Ishikawa (cell line): ENCODE measurements around the gene CIITA.

Experiments
- CEBPB ChIP-seq: IDR thresholded peaks from 2 replicates; pipeline ENCODE4 v1.6.1; 2012
- EGR1 ChIP-seq: IDR thresholded peaks from 2 replicates; pipeline ENCODE4 v1.6.1; 2012
- EP300 ChIP-seq: IDR thresholded peaks from 2 replicates; pipeline ENCODE4 v1.6.1; 2012; ENCODE audit warnings: borderline replicate concordance
- FOXM1 ChIP-seq: IDR thresholded peaks from 2 replicates; pipeline ENCODE4 v1.6.1; 2012; ENCODE audit warnings: low read depth, borderline replicate concordance
- MAX ChIP-seq: IDR thresholded peaks from 2 replicates; pipeline ENCODE4 v1.6.1; 2012
- NFIC ChIP-seq: IDR thresholded peaks from 2 replicates; pipeline ENCODE4 v1.6.1; 2012
- RAD21 ChIP-seq: IDR thresholded peaks from 2 replicates; pipeline ENCODE4 v1.6.1; 2012; ENCODE audit warnings: low read depth
- REST ChIP-seq: IDR thresholded peaks from 2 replicates; pipeline ENCODE4 v1.6.1; 2012; ENCODE audit warnings: low read depth, mild to moderate bottlenecking
- TAF1 ChIP-seq: IDR thresholded peaks from 2 replicates; pipeline ENCODE4 v1.6.1; 2012; ENCODE audit warnings: low read depth, mild to moderate bottlenecking
- TCF12 ChIP-seq: IDR thresholded peaks from 2 replicates; pipeline ENCODE4 v1.6.1; 2012; ENCODE audit warnings: low read depth
- TEAD4 ChIP-seq: IDR thresholded peaks from 2 replicates; pipeline ENCODE4 v1.6.1; 2012
- USF1 ChIP-seq: IDR thresholded peaks from 2 replicates; pipeline ENCODE4 v1.6.1; 2012
- YY1 ChIP-seq: IDR thresholded peaks from 2 replicates; pipeline ENCODE4 v1.6.1; 2012; ENCODE audit warnings: low read depth

- TF ChIP-seq REST = no peak
- no peak for TF ChIP-seq FOXM1
- no peak for TF ChIP-seq RAD21
- TF ChIP-seq USF1 = no peak
- TF ChIP-seq TCF12 = no peak
- no peak for TF ChIP-seq EGR1
- TF ChIP-seq TAF1 = no peak
- TF ChIP-seq MAX = no peak
- TF ChIP-seq NFIC = no peak
- no peak for TF ChIP-seq CEBPB
- no peak for TF ChIP-seq EP300
- TF ChIP-seq YY1 = no peak
- no peak for TF ChIP-seq TEAD4
Measured at GRCh38 chr16:10880594-10881452, 3.8 kb downstream of the CIITA start.
